HCT116 (cell line): Measurements from ENCODE around the gene TEKTIP1.

ENCODE experiments used
- CBX3 ChIP-seq: IDR thresholded peaks from 2 replicates; pipeline ENCODE4 v1.6.1; 2012; ENCODE audit warnings: low read depth
- CTCF ChIP-seq, 3 experiments: fragments of 200-600 bp in 1 of 3; sonication (generic) in 1 of 3; IDR thresholded peaks in 2 of 3; conservative IDR thresholded peaks in 1 of 3; 2 replicates each; pipeline ENCODE4 v1.5.1; 2012 to 2017; ENCODE audit warnings: low read depth in 2 of 3, low read length in 2 of 3, antibody characterized with exemption in 1 of 3, borderline replicate concordance in 1 of 3, control low read depth in 1 of 3, mild to moderate bottlenecking in 1 of 3, mixed read lengths in 1 of 3, mixed run types in 1 of 3, moderate library complexity in 1 of 3; ENCODE audit not compliant: insufficient read depth in 1 of 3
- EZH2 ChIP-seq: fragments of 200-600 bp; sonication (generic); IDR thresholded peaks from 2 replicates; pipeline ENCODE4 v1.6.1; 2017; ENCODE audit warnings: antibody characterized with exemption, mixed run types
- POLR2AphosphoS5 ChIP-seq: IDR thresholded peaks from 2 replicates; pipeline ENCODE4 v1.6.1; 2011; ENCODE audit warnings: mild to moderate bottlenecking, low read depth, low read length, moderate library complexity
- RAD21 ChIP-seq: IDR thresholded peaks from 2 replicates; pipeline ENCODE4 v1.6.1; 2012; ENCODE audit warnings: low read depth, mild to moderate bottlenecking

DNA sequence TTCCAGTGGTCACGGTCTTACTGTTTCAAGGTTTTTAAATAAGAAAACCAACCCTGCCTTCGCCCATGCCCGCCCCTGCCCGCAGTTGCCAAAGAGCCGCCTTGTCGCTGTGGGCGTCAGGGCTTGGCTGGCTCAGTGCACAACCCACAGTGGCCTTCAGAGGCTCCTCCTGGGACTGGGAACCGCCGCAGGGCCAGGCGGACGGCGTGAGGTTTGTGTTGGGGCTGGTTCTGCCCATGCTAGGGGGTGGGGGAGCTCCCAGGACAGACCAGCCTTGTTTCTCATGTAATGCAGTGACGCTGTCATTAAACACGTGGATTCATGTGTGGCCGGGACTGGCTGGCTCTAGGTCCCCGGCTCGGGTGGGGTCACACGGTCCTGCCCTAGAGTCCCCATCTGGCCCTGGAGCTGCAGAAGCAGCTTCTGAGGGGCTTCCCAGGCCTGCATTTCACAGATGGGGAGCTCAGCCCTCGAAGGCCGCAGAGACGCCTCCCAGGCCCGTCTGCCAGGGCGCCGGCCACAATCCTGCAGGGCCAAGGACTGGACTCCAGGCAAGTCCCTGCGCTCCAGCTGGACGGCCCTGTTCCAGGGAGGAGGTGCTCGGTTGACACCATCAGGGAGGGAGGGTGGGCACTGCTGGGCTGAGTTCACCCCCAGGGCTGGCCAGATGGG, 2.4 kb upstream of the TEKTIP1 start:
- no peak for TF ChIP-seq CTCF (IDR thresholded peaks at IDR 0.05 in 2 of 3, conservative IDR thresholded peaks at IDR 0.05 in 1 of 3; ENCODE audit: borderline replicate concordance in 1 of 3, insufficient read depth in 1 of 3, low read depth in 2 of 3, low read length in 2 of 3)
- no peak for TF ChIP-seq POLR2AphosphoS5
- no peak for TF ChIP-seq CBX3
- TF ChIP-seq EZH2 = no peak
- no peak for TF ChIP-seq RAD21
